Mononuclear cell (primary cell): ENCODE measurements around the gene ING1. TPM values are rescaled to one million over a fixed set of nuclear protein-coding genes. Genes with fewer than 3 reads are reported as not detected.
"Not testable (repeated sequence)": the region's sequence is repeated elsewhere in the genome, so short reads cannot be mapped to it uniquely, and the experiment has no call there.

ENCODE experiments used
- H3K27me3 ChIP-seq: 2 replicates; pipeline ENCODE4 v1.6.0; 2011; ENCODE audit warnings: low read length, control low read depth; ENCODE audit not compliant: insufficient read depth
- H3K4me1 ChIP-seq: 2 replicates; pipeline ENCODE4 v1.5.1; 2011; ENCODE audit warnings: mild to moderate bottlenecking, low read length, control low read depth; ENCODE audit not compliant: insufficient read depth
- H3K4me3 ChIP-seq: 2 replicates; pipeline ENCODE4 v1.5.1; 2011; ENCODE audit warnings: mild to moderate bottlenecking, low read length, moderate library complexity
- H3K9me3 ChIP-seq: 2 replicates; pipeline ENCODE4 v1.5.1; 2011; ENCODE audit warnings: low read depth, mild to moderate bottlenecking, control low read depth, low read length
- total RNA-seq: library from RNA; depleted of rRNA; stranded (reverse); fragments of >200 nt; gene quantifications from one replicate; pipeline ENCODE4 v1.2.3, GENCODE V29; 2012

The ING1 gene
- total RNA-seq, 1 donor = 18.7 TPM

- H3K9me3 ChIP-seq = no peaks in the 10 kb centered on the region
- H3K27me3 ChIP-seq = no peaks in the 10 kb centered on the region
- H3K4me1 ChIP-seq = peaks cover 10% of the 10 kb centered on the region
- no peak overlapping the region for H3K4me3 ChIP-seq
These were observed 10.1 kb downstream of the ING1 start for GRCh38 chr13:110723598-110723997.

DNA sequence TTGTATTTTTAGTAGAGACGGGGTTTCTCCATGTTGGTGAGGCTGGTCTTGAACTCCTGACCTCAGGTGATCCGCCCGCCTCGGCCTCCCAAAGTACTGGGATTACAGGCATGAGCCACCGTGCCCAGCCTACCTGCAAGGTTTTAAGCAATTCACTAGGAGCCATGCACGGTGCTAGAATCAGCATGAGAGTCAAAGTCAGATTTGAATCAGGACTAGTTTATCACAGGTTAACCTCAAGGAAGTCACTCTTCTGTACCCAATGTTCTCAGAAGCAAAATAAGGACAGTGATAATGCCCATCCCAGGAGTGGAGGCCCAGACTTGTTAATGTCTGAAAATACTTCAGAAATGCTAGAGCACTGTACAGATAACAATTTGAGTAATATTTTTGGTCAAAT is 12.7 kb downstream of the ING1 start:
- not testable (repeated sequence) for H3K27me3 ChIP-seq, H3K4me3 ChIP-seq, H3K9me3 ChIP-seq
- H3K4me1 ChIP-seq = peaks cover 10% of the 10 kb centered on the region

GRCh38 chr13:110726726-110727125 is 13.2 kb downstream of the ING1 start:
- H3K9me3 ChIP-seq = no peaks in the 10 kb centered on the region
- H3K4me3 ChIP-seq = no peak overlapping the region
- H3K4me1 ChIP-seq = peaks cover 10% of the 10 kb centered on the region
- H3K27me3 ChIP-seq = no peaks in the 10 kb centered on the region

- no peaks in the 10 kb centered on the region for H3K27me3 ChIP-seq
- H3K9me3 ChIP-seq = no peaks in the 10 kb centered on the region
- H3K4me3 ChIP-seq = no peak overlapping the region
- peaks cover 8% of the 10 kb centered on the region for H3K4me1 ChIP-seq
These were observed 17.6 kb downstream of the ING1 start for GRCh38 chr13:110731072-110731471.

- no peaks in the 10 kb centered on the region for H3K27me3 ChIP-seq
- no peaks in the 10 kb centered on the region for H3K4me1 ChIP-seq
- H3K4me3 ChIP-seq = no peak overlapping the region
- no peaks in the 10 kb centered on the region for H3K9me3 ChIP-seq
These were observed 21.1 kb downstream of the ING1 start for GRCh38 chr13:110734561-110734960.

DNA sequence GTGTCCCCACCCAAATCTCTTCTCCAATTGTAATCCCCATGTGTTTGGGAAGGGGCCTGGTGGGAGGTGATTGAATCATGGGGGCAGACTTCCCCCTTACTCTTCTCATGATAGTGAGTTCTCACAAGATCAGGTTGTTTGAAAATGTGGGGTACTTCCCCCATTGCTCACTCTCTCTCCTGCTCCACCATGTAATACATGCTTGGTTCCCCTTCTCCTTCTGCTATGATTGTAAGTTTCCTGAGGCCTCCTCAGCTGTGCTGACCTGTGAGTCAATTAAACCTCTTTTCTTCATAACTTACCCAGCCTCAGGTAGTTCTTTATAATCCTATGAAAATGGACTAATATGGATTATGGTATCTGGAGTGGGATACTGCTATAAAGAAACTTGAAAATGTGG is 24.1 kb downstream of the ING1 start:
- no peak overlapping the region for H3K4me3 ChIP-seq
- H3K4me1 ChIP-seq = no peaks in the 10 kb centered on the region
- no peaks in the 10 kb centered on the region for H3K9me3 ChIP-seq
- H3K27me3 ChIP-seq = no peaks in the 10 kb centered on the region

GRCh38 chr13:110743687-110744086 is 30.2 kb downstream of the ING1 start:
- Histone ChIP-seq H3K4me1 (no peaks in the 10 kb centered on the region), H3K4me3 (no peak overlapping the region), H3K9me3 (no peaks in the 10 kb centered on the region), H3K27me3 (no peaks in the 10 kb centered on the region)

DNA sequence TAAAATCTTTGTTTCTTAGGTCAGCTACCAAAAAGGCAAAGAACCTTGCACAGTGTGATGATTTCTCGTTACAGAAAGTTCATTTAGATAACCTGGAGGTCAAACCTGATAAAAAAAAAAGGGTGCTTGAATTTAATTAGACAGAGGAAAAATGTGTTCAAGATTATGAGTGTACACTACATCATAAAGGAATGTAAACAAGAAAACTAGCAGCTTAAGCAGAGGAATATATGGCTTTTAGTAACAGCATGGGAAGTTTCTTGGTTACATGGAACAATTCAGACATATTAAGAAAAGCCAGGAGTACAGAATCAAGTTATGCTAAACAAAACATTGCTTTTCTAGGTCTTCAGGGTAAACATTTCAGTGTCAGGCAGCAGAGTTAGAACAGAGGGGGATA is 32.9 kb downstream of the ING1 start:
- Histone ChIP-seq H3K27me3 (no peaks in the 10 kb centered on the region), H3K9me3 (no peaks in the 10 kb centered on the region), H3K4me1 (no peaks in the 10 kb centered on the region), H3K4me3 (no peak overlapping the region)

- no peaks in the 10 kb centered on the region for H3K4me1 ChIP-seq
- no peaks in the 10 kb centered on the region for H3K9me3 ChIP-seq
- no peak overlapping the region for H3K4me3 ChIP-seq
- no peaks in the 10 kb centered on the region for H3K27me3 ChIP-seq
These were observed 34.8 kb downstream of the ING1 start for GRCh38 chr13:110748271-110748670.

DNA sequence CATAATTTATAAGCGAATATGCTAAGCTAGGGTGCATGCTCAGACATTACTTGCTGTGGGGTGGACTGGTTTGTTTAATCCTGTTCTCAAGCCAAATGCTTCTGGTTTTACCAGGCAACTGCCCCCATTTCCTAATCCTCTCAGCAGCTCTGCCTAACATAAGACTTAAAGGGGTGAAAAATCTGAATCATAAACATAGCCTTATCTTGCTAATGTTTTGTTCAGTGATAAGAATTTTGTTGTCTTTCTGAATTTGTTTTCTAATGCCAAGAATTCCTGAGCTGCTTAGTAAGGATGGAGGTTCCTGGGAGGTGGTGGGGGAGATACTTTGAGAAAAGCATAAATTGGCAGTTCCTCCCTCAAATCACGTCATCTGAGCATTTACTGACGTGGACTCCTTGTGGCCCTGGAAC is 42.7 kb downstream of the ING1 start:
- H3K9me3 ChIP-seq = no peaks in the 10 kb centered on the region
- no peak overlapping the region for H3K4me3 ChIP-seq
- no peaks in the 10 kb centered on the region for H3K27me3 ChIP-seq
- no peaks in the 10 kb centered on the region for H3K4me1 ChIP-seq

DNA sequence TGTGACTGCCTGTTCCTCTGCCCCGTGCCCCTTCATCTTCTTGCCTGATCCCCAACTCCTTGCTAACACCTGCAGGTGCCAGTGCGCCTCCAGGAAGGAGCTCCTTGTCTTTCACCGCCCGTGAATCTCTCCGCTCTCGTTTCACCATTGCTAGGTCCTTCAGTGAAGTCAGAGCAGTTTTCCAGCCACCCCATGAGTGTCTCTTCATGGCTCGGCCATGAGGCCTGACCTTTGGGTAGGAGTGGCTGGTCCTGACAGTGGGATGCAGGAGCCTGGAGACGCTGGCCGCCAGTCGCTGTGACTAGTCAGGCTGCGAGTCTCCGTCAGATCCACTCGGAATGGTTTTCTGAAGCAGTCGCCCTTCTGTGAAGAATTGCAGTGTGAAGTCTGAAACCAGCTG is 43.8 kb downstream of the ING1 start:
- H3K4me1 ChIP-seq = no peaks in the 10 kb centered on the region
- H3K4me3 ChIP-seq = no peak overlapping the region
- H3K9me3 ChIP-seq = no peaks in the 10 kb centered on the region
- H3K27me3 ChIP-seq = no peaks in the 10 kb centered on the region

DNA sequence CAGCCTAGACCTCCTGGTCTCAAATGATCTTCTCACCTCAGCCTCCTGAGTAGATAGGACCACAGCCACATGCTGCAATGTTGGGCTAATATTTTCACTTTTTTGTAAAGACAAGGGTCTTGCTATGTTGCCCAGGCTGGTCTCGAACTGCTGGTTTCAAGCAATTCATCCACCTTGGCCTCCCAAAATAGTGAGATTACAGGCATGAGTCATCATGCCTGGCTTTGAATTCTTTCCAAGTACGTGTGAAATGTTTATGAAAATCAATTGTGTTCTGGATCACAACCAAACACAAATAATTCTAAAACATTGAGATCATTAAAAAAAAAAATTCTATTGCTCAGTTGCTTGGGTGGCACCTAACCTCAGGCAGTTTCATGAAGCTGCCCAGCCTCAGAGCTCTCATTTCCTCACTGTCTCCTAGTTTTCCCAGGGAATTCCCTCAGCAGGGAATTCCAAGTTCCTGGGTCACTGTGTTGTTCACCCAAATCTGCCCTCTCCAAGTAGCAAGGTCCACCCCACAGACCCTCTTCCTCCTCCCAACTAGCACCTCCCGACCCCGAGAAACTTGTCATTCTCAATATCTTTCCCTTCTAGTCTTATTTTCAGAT is 44.8 kb downstream of the ING1 start:
- Histone ChIP-seq H3K4me1 (no peaks in the 10 kb centered on the region), H3K27me3 (no peaks in the 10 kb centered on the region), H3K9me3 (no peaks in the 10 kb centered on the region), H3K4me3 (no peak overlapping the region)

DNA sequence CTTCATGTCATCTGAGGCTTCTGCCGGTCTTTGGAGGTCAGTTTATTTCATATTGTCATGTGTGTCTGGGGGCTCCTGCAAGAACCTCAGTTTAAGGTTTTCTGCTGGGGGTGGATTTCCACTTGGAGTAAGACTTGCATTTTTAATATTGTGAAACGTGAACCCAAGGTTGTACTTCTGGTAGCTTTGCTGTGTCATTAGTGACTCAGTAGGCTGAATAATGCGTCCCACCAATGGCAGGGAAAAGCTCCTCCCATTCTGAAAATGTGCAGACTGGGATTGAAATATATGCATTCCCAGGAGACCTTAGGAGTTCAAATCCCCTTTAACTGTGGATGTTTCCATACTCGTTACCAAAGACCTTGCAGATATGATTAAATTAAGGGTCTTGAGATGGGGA is 46.2 kb downstream of the ING1 start:
- Histone ChIP-seq H3K27me3 (no peaks in the 10 kb centered on the region), H3K9me3 (no peaks in the 10 kb centered on the region), H3K4me3 (no peak overlapping the region), H3K4me1 (no peaks in the 10 kb centered on the region)

DNA sequence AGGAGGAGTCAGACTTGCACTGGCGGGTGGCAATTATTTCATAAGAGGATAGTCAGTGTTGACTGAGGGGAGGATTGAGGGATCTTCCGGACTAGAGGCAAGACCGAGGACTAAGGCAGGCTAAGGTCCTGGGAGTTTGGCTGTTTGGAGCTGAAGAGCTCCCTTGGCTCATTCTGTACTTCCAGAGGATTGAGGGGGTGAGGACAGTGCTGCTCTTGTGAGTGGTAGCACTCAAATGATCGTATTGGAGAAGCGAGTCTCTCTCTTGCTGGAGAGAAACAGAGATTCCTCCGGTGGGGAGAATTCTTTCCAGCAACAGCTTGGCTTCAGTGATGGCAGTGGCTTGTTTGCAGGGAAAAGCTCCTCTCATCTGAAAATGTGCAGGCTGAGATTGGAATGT is 47.1 kb downstream of the ING1 start:
- Histone ChIP-seq H3K9me3 (no peaks in the 10 kb centered on the region), H3K4me3 (no peak overlapping the region), H3K4me1 (no peaks in the 10 kb centered on the region), H3K27me3 (no peaks in the 10 kb centered on the region)

- H3K9me3 ChIP-seq = no peaks in the 10 kb centered on the region
- no peak overlapping the region for H3K4me3 ChIP-seq
- H3K4me1 ChIP-seq = no peaks in the 10 kb centered on the region
- peaks cover 3% of the 10 kb centered on the region for H3K27me3 ChIP-seq
These were observed 53.4 kb downstream of the ING1 start for GRCh38 chr13:110766671-110767430.

DNA sequence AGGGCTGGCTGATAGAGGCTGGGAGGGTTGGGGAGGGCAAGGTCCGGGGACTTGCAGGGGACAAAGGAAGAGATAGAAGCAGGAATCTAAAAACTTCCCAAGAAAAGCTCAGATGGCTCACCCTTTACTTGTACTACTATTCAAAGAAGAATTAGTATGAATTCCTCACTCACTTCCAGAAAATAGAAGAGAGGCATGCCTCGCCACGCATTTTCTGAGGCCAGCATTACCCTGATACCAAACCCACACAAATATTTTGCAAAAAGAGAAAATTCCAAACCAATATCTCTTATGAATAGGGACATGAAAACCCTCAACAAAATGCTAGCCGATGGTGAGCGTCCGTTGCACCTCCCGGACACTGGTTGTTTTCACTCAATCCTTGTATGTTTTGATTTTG is 54.0 kb downstream of the ING1 start:
- Histone ChIP-seq H3K9me3 (no peaks in the 10 kb centered on the region), H3K27me3 (peaks cover 3% of the 10 kb centered on the region), H3K4me1 (no peaks in the 10 kb centered on the region), H3K4me3 (no peak overlapping the region)
